ENCODE results near the gene SLC9A9. TPM values are rescaled to one million over a fixed set of nuclear protein-coding genes. Genes with fewer than 3 reads are reported as not detected.
A peak's percentile ranks its signal among the peaks of the same experiment; 100 is the strongest.

The SLC9A9 gene
- polyA plus RNA-seq, 1 experiment = 2.4 TPM

GRCh38 chr3:143775459-143775858, 72.8 kb downstream of the SLC9A9 start:
- TF ChIP-seq, protein P1, sequence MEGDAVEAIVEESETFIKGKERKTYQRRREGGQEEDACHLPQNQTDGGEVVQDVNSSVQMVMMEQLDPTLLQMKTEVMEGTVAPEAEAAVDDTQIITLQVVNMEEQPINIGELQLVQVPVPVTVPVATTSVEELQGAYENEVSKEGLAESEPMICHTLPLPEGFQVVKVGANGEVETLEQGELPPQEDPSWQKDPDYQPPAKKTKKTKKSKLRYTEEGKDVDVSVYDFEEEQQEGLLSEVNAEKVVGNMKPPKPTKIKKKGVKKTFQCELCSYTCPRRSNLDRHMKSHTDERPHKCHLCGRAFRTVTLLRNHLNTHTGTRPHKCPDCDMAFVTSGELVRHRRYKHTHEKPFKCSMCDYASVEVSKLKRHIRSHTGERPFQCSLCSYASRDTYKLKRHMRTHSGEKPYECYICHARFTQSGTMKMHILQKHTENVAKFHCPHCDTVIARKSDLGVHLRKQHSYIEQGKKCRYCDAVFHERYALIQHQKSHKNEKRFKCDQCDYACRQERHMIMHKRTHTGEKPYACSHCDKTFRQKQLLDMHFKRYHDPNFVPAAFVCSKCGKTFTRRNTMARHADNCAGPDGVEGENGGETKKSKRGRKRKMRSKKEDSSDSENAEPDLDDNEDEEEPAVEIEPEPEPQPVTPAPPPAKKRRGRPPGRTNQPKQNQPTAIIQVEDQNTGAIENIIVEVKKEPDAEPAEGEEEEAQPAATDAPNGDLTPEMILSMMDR (IDR thresholded peaks at IDR 0.05; ENCODE audit: insufficient read depth, low read depth, low read length) = peak; percentile 56
- no peak for DNase-seq (ENCODE audit: low read depth)
- no peaks in the 10 kb centered on the region for H3K27me3 ChIP-seq (ENCODE audit: control insufficient read depth, insufficient read depth, low read length)
- ChIA-PET POLR2A (no interaction called here), CTCF (interaction anchor here (1.0 to 1.5 kb wide), 3 partner anchors 110 to 177 kb away, joined by 3 to 5 read pairs (median 3); no protein-coding TSS in a partner anchor)
- H3K4me3 ChIP-seq (ENCODE audit: low read depth, low read length) = no peak overlapping the region
- H3K36me3 ChIP-seq (ENCODE audit: control insufficient read depth, insufficient read depth, low read length) = no peaks in the 10 kb centered on the region

GRCh38 chr3:143771939-143772338, 76.3 kb downstream of the SLC9A9 start:
- POLR2A ChIA-PET = no interaction called here
- Histone ChIP-seq H3K4me3 (ENCODE audit: low read depth, low read length) (no peak overlapping the region), H3K36me3 (ENCODE audit: control insufficient read depth, insufficient read depth, low read length) (no peaks in the 10 kb centered on the region), H3K27me3 (ENCODE audit: control insufficient read depth, insufficient read depth, low read length) (no peaks in the 10 kb centered on the region)
- no peak for DNase-seq (ENCODE audit: low read depth)
- CTCF ChIA-PET = interaction anchor here (1.9 kb wide), 1 partner anchor 178 kb away, joined by 5 read pairs; no protein-coding TSS in a partner anchor
- TF ChIP-seq, protein P1 (IDR thresholded peaks at IDR 0.05; ENCODE audit: insufficient read depth, low read depth, low read length) = no peak

DNA sequence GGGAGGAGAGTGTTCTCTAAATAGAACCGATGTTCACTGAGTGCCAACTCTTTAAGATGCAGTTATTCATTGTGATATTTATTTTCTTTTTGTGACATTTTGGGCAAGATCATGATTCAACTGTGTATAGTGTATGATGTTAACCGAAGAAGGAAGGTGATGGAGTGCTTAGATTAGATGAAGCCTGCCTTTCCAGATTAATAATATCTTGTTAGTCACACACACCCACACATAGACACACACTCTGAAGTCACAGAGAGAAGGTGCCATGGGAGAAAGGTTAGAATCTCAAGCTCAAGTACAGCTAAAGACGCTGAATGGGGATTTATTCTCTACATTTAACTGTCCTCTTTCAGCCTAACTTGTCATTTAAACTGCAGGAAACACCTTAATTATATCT, 77.0 kb downstream of the SLC9A9 start:
- ChIA-PET POLR2A (no interaction called here), CTCF (no interaction called here)
- H3K4me3 ChIP-seq (ENCODE audit: low read depth, low read length) = no peak overlapping the region
- H3K36me3 ChIP-seq (ENCODE audit: control insufficient read depth, insufficient read depth, low read length) = no peaks in the 10 kb centered on the region
- TF ChIP-seq, protein P1 (IDR thresholded peaks at IDR 0.05; ENCODE audit: insufficient read depth, low read depth, low read length) = no peak
- no peaks in the 10 kb centered on the region for H3K27me3 ChIP-seq (ENCODE audit: control insufficient read depth, insufficient read depth, low read length)
- no peak for DNase-seq (ENCODE audit: low read depth)

- TF ChIP-seq, protein P1 (IDR thresholded peaks at IDR 0.05; ENCODE audit: insufficient read depth, low read depth, low read length) = no peak
- ChIA-PET POLR2A (no interaction called here), CTCF (no interaction called here)
Measured at GRCh38 chr3:143770391-143770790, 77.9 kb downstream of the SLC9A9 start.

GRCh38 chr3:143769616-143770015, 78.7 kb downstream of the SLC9A9 start:
- H3K4me3 ChIP-seq (ENCODE audit: low read depth, low read length) = no peak overlapping the region
- CTCF ChIA-PET = no interaction called here
- no peak for DNase-seq (ENCODE audit: low read depth)
- no peaks in the 10 kb centered on the region for H3K36me3 ChIP-seq (ENCODE audit: control insufficient read depth, insufficient read depth, low read length)
- POLR2A ChIA-PET = no interaction called here
- TF ChIP-seq, protein P1 (IDR thresholded peaks at IDR 0.05; ENCODE audit: insufficient read depth, low read depth, low read length) = no peak
- H3K27me3 ChIP-seq (ENCODE audit: control insufficient read depth, insufficient read depth, low read length) = no peaks in the 10 kb centered on the region

More at GRCh38 chr3:143770391-143770790, 77.9 kb downstream of the SLC9A9 start:
- no peak for DNase-seq (ENCODE audit: low read depth)
- H3K27me3 ChIP-seq (ENCODE audit: control insufficient read depth, insufficient read depth, low read length) = no peaks in the 10 kb centered on the region
- H3K4me3 ChIP-seq (ENCODE audit: low read depth, low read length) = no peak overlapping the region
- H3K36me3 ChIP-seq (ENCODE audit: control insufficient read depth, insufficient read depth, low read length) = no peaks in the 10 kb centered on the region
